CD4-positive, alpha-beta T cell treated with Interleukin-17A for 4 hours (primary cell): ENCODE measurements around the gene ZNF385C.
"Not testable (repeated sequence)": the region's sequence is repeated elsewhere in the genome, so short reads cannot be mapped to it uniquely, and the experiment has no call there.

Source experiments
- DNase-seq: peaks from one replicate; pipeline ENCODE4 v3.0.0-alpha.2; 2020; ENCODE audit warnings: mixed read lengths

The ZNF385C gene

GRCh38 chr17:42097691-42098631 lies at the start of gene ZNF385C:
Gene ZNF385C, minus strand, starts transcription at chr17:42098473. Its CDS starts 35,417 bp downstream, at chr17:42063056.
- peak; percentile 76 for DNase-seq

GRCh38 chr17:42146911-42147607 lies 48.8 kb upstream of the ZNF385C start:
- no peak for DNase-seq

- DNase-seq, result not testable (repeated sequence)
Observed at GRCh38 chr17:42143138-42143537, 44.9 kb upstream of the ZNF385C start.

GRCh38 chr17:42142371-42142896 lies 44.2 kb upstream of the ZNF385C start:
- DNase-seq, result no peak

GRCh38 chr17:42141382-42141781 lies 43.1 kb upstream of the ZNF385C start:
- no peak for DNase-seq

- DNase-seq, result not testable (repeated sequence)
Observed at GRCh38 chr17:42140690-42141089, 42.4 kb upstream of the ZNF385C start.

GRCh38 chr17:42138749-42139492 lies 40.6 kb upstream of the ZNF385C start:
- DNase-seq, result no peak

- DNase-seq, result no peak
Observed at GRCh38 chr17:42136654-42137051, 38.4 kb upstream of the ZNF385C start.

- peak; percentile 44 for DNase-seq
Observed at GRCh38 chr17:42135664-42136653, 37.7 kb upstream of the ZNF385C start.

GRCh38 chr17:42135151-42135550 lies 36.9 kb upstream of the ZNF385C start:
- no peak for DNase-seq

- DNase-seq, result peak; percentile 73
Observed at GRCh38 chr17:42133461-42134041, 35.3 kb upstream of the ZNF385C start.

GRCh38 chr17:42132941-42133340 lies 34.7 kb upstream of the ZNF385C start:
- peak; percentile 31 for DNase-seq

GRCh38 chr17:42131981-42132432 lies 33.7 kb upstream of the ZNF385C start:
- no peak for DNase-seq

GRCh38 chr17:42131232-42131631 lies 33.0 kb upstream of the ZNF385C start:
- DNase-seq, result no peak

GRCh38 chr17:42130310-42130936 lies 32.1 kb upstream of the ZNF385C start:
- no peak for DNase-seq

GRCh38 chr17:42129109-42129837 lies 31.0 kb upstream of the ZNF385C start:
- no peak for DNase-seq

GRCh38 chr17:42127414-42127813 lies 29.1 kb upstream of the ZNF385C start:
- DNase-seq, result no peak

GRCh38 chr17:42126836-42127235 lies 28.6 kb upstream of the ZNF385C start:
- no peak for DNase-seq

GRCh38 chr17:42125565-42125964 lies 27.3 kb upstream of the ZNF385C start:
- no peak for DNase-seq

- DNase-seq, result no peak
Observed at GRCh38 chr17:42124256-42124655, 26.0 kb upstream of the ZNF385C start.
